GM12878 (cell line): ENCODE data around the gene FGFR4. TPM values are rescaled to one million over a fixed set of nuclear protein-coding genes. Genes with fewer than 3 reads are reported as not detected.
A peak's percentile ranks its signal among the peaks of the same experiment; 100 is the strongest.

Experiments used
- CREB1 ChIP-seq: IDR thresholded peaks from 2 replicates; pipeline ENCODE4 v1.6.1; 2012; ENCODE audit warnings: low read depth, mild to moderate bottlenecking, inconsistent platforms
- CREM ChIP-seq: IDR thresholded peaks from 2 replicates; pipeline ENCODE4 v1.6.1; 2014; ENCODE audit warnings: antibody characterized with exemption, low read depth
- DPF2 ChIP-seq: fragments of 450-650 bp; IDR thresholded peaks from 2 replicates; pipeline ENCODE4 v1.6.1; 2017; ENCODE audit warnings: mild to moderate bottlenecking
- GABPA ChIP-seq: IDR thresholded peaks from 2 replicates; pipeline ENCODE4 v1.6.1; 2014; ENCODE audit warnings: antibody characterized with exemption, low read depth, mild to moderate bottlenecking, inconsistent platforms
- MEF2A ChIP-seq: IDR thresholded peaks from 2 replicates; pipeline ENCODE4 v1.6.1; 2011; ENCODE audit warnings: low read depth, mild to moderate bottlenecking, low read length, moderate library complexity; ENCODE audit not compliant: insufficient read depth
- MTA2 ChIP-seq: fragments of 450-650 bp; IDR thresholded peaks from 2 replicates; pipeline ENCODE4 v1.6.1; 2016; ENCODE audit warnings: low read depth, mild to moderate bottlenecking, moderate library complexity
- MYC ChIP-seq: IDR thresholded peaks from 2 replicates; pipeline ENCODE4 v1.6.1; 2011; ENCODE audit warnings: mild to moderate bottlenecking, low read length, moderate library complexity, inconsistent platforms; ENCODE audit not compliant: insufficient read depth, insufficient replicate concordance, insufficient read length, severe bottlenecking
- NFYA ChIP-seq: IDR thresholded peaks from 2 replicates; pipeline ENCODE4 v1.6.1; 2011; ENCODE audit warnings: low read depth, mild to moderate bottlenecking, low read length, improper control_type of control experiment, borderline replicate concordance
- NFYB ChIP-seq: IDR thresholded peaks from 2 replicates; pipeline ENCODE4 v1.6.1; 2011; ENCODE audit warnings: low read depth, mild to moderate bottlenecking, low read length, improper control_type of control experiment, moderate library complexity; ENCODE audit not compliant: insufficient read depth
- POLR2A ChIP-seq: IDR thresholded peaks from 2 replicates; pipeline ENCODE4 v1.6.1; 2011; ENCODE audit warnings: low read depth, mild to moderate bottlenecking, low read length
- RBBP5 ChIP-seq: fragments of 200-600 bp; sonication (generic); conservative IDR thresholded peaks from 2 replicates; pipeline ENCODE4 v1.6.1; 2016
- TARDBP ChIP-seq: IDR thresholded peaks from 2 replicates; pipeline ENCODE4 v1.6.1; 2016; ENCODE audit warnings: borderline replicate concordance
- ZNF217 ChIP-seq: fragments of 450-650 bp; IDR thresholded peaks from 2 replicates; pipeline ENCODE4 v1.6.1; 2017; ENCODE audit warnings: antibody characterized with exemption, mild to moderate bottlenecking
- ZNF274 ChIP-seq: IDR thresholded peaks from one replicate; pipeline ENCODE4 v1.8.0; 2011; ENCODE audit not compliant: insufficient read length, insufficient read depth
- ZNF384 ChIP-seq: IDR thresholded peaks from 2 replicates; pipeline ENCODE4 v1.6.1; 2012; ENCODE audit warnings: low read depth, mild to moderate bottlenecking, low read length, improper control_type of control experiment, borderline replicate concordance
- ZZZ3 ChIP-seq: IDR thresholded peaks from 2 replicates; pipeline ENCODE4 v1.6.1; 2011; ENCODE audit warnings: low read depth; ENCODE audit not compliant: control insufficient read depth, insufficient read length
- polyA plus RNA-seq, 11 experiments: library from polyadenylated mRNA; depleted of rRNA in 4 of 11; unstranded in 6 of 11; stranded (reverse) in 5 of 11; fragments of >200 nt; fragmentation: Nextera tagmentation in 4 of 11; fragmentation: Illumina TruSeq in 1 of 11; extraction: Ambion mirVana in 4 of 11; extraction: Trizol in 1 of 11; gene quantifications; 1 replicate in 1 of 11; 2 replicates in 10 of 11; pipeline versions ENCODE4 v1.2.1 to v1.2.3, GENCODE V29; 2011 to 2016; ENCODE audit warnings: inconsistent platforms in 2 of 11, missing spikeins in 2 of 11, low read depth in 1 of 11
- total RNA-seq, 4 experiments: library from RNA; depleted of rRNA in 3 of 4; stranded (reverse); fragments of >200 nt in 3 of 4; fragmentation: Illumina TruSeq in 1 of 4; extraction: Trizol in 1 of 4; gene quantifications; 2 replicates each; pipeline versions ENCODE4 v1.2.1 to v1.2.3, GENCODE V29; 2013 to 2021
- TF ChIP-seq, protein P1 (sequence below): IDR thresholded peaks from 2 replicates; pipeline ENCODE4 v1.6.1; 2011; ENCODE audit warnings: low read depth, mild to moderate bottlenecking, low read length, moderate library complexity, borderline replicate concordance; ENCODE audit errors: extremely low read depth
- TF ChIP-seq, protein P2 (sequence below): fragments of 450-650 bp; conservative IDR thresholded peaks from 2 replicates; pipeline ENCODE4 v1.6.1; 2017; ENCODE audit warnings: mild to moderate bottlenecking, moderate library complexity
- TF ChIP-seq, protein P3 (sequence below): fragments of 450-650 bp; IDR thresholded peaks from 2 replicates; pipeline ENCODE4 v1.6.1; 2017; ENCODE audit warnings: mild to moderate bottlenecking
- TF ChIP-seq, protein P4 (sequence below): IDR thresholded peaks from 2 replicates; pipeline ENCODE4 v1.6.1; 2011; ENCODE audit warnings: borderline replicate concordance, low read depth, mild to moderate bottlenecking, moderate library complexity, low read length; ENCODE audit not compliant: insufficient read depth, poor library complexity, severe bottlenecking
- TF ChIP-seq, protein P5 (sequence below): fragments of 450-650 bp; formaldehyde crosslinking; IDR thresholded peaks from 2 replicates; pipeline ENCODE4 v1.4.0; 2020; ENCODE audit warnings: mild to moderate bottlenecking, moderate library complexity

Gene FGFR4
- total and polyA plus RNA-seq, 10 of the 15 experiments (the other 5 are each of a cell fraction or from before 2014, with no cell fraction given) = 0.17 to 0.77 (median 0.28) TPM; not detected in 5

DNA sequence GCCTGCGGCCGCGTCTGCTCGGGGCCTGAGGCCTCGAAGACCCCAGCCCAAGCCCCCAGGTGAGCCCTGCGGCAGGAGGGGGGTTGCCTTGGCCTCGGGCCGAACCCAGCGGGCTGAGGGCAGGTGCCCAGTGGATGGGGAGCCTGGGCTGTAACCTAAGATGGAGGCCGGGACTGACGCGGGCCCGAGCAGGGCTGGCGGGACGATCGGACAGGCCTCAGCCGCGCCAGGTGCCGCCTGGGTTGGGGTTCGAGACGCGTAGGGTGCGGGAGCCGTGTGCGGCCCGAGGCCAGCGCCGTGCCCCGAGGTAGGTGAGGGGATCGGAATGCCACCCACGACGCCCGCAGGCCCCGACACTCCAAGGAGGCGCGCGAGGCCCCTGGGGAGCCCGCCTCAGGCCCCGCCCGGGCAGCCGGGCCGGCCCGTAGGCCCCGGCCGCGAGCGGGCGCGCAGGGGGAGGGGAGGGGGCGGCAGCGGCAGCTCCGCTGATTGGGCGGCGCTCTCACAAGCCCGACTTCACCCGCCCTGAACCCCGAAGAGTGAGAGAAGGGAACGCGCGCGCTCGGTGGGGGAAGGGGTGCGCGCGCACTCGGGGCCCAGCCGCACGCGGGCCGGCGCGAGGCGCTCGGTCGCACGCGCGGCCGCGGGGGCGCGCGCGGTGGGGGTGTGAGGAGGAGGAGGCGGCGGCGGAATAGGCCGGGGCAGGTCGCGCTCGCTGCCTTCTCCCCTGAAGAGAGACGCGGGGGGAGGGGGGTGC, 46.6 kb downstream of the FGFR4 start, which contains the start of gene NSD1 (continued):
- TF ChIP-seq, protein P1, sequence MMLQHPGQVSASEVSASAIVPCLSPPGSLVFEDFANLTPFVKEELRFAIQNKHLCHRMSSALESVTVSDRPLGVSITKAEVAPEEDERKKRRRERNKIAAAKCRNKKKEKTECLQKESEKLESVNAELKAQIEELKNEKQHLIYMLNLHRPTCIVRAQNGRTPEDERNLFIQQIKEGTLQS = no peak
- peak; percentile 86 for TF ChIP-seq POLR2A
- no peak for TF ChIP-seq ZZZ3
- TF ChIP-seq, protein P2, sequence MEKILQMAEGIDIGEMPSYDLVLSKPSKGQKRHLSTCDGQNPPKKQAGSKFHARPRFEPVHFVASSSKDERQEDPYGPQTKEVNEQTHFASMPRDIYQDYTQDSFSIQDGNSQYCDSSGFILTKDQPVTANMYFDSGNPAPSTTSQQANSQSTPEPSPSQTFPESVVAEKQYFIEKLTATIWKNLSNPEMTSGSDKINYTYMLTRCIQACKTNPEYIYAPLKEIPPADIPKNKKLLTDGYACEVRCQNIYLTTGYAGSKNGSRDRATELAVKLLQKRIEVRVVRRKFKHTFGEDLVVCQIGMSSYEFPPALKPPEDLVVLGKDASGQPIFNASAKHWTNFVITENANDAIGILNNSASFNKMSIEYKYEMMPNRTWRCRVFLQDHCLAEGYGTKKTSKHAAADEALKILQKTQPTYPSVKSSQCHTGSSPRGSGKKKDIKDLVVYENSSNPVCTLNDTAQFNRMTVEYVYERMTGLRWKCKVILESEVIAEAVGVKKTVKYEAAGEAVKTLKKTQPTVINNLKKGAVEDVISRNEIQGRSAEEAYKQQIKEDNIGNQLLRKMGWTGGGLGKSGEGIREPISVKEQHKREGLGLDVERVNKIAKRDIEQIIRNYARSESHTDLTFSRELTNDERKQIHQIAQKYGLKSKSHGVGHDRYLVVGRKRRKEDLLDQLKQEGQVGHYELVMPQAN = no peak
- TF ChIP-seq ZNF217 = peak; percentile 57; the same call in 1 of the 2 replicates
- no peak for TF ChIP-seq MTA2
- TF ChIP-seq, protein P3, sequence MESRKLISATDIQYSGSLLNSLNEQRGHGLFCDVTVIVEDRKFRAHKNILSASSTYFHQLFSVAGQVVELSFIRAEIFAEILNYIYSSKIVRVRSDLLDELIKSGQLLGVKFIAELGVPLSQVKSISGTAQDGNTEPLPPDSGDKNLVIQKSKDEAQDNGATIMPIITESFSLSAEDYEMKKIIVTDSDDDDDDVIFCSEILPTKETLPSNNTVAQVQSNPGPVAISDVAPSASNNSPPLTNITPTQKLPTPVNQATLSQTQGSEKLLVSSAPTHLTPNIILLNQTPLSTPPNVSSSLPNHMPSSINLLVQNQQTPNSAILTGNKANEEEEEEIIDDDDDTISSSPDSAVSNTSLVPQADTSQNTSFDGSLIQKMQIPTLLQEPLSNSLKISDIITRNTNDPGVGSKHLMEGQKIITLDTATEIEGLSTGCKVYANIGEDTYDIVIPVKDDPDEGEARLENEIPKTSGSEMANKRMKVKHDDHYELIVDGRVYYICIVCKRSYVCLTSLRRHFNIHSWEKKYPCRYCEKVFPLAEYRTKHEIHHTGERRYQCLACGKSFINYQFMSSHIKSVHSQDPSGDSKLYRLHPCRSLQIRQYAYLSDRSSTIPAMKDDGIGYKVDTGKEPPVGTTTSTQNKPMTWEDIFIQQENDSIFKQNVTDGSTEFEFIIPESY = no peak
- TF ChIP-seq GABPA = no peak
- no peak for TF ChIP-seq MEF2A
- TF ChIP-seq, protein P4, sequence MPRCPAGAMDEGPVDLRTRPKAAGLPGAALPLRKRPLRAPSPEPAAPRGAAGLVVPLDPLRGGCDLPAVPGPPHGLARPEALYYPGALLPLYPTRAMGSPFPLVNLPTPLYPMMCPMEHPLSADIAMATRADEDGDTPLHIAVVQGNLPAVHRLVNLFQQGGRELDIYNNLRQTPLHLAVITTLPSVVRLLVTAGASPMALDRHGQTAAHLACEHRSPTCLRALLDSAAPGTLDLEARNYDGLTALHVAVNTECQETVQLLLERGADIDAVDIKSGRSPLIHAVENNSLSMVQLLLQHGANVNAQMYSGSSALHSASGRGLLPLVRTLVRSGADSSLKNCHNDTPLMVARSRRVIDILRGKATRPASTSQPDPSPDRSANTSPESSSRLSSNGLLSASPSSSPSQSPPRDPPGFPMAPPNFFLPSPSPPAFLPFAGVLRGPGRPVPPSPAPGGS = no peak
- 0 out of 2 replicates have a peak, but pooled peaks have one; percentile 7 for TF ChIP-seq CREM
- TF ChIP-seq NFYA = no peak
- 0 out of 2 replicates have a peak, but pooled peaks have one; percentile 12 for TF ChIP-seq TARDBP
- TF ChIP-seq ZNF384 = no peak
- no peak for TF ChIP-seq ZNF274
- TF ChIP-seq RBBP5 = no peak
- peak; percentile 95 for TF ChIP-seq DPF2
- peak; percentile 14 for TF ChIP-seq MYC
- TF ChIP-seq, protein P5, sequence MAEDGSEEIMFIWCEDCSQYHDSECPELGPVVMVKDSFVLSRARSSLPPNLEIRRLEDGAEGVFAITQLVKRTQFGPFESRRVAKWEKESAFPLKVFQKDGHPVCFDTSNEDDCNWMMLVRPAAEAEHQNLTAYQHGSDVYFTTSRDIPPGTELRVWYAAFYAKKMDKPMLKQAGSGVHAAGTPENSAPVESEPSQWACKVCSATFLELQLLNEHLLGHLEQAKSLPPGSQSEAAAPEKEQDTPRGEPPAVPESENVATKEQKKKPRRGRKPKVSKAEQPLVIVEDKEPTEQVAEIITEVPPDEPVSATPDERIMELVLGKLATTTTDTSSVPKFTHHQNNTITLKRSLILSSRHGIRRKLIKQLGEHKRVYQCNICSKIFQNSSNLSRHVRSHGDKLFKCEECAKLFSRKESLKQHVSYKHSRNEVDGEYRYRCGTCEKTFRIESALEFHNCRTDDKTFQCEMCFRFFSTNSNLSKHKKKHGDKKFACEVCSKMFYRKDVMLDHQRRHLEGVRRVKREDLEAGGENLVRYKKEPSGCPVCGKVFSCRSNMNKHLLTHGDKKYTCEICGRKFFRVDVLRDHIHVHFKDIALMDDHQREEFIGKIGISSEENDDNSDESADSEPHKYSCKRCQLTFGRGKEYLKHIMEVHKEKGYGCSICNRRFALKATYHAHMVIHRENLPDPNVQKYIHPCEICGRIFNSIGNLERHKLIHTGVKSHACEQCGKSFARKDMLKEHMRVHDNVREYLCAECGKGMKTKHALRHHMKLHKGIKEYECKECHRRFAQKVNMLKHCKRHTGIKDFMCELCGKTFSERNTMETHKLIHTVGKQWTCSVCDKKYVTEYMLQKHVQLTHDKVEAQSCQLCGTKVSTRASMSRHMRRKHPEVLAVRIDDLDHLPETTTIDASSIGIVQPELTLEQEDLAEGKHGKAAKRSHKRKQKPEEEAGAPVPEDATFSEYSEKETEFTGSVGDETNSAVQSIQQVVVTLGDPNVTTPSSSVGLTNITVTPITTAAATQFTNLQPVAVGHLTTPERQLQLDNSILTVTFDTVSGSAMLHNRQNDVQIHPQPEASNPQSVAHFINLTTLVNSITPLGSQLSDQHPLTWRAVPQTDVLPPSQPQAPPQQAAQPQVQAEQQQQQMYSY (CRISPR knock-in tag) = no peak
- TF ChIP-seq NFYB = peak; percentile 67; the same call in 1 of the 2 replicates
- TF ChIP-seq CREB1 = peak; percentile 42; the same call in 1 of the 2 replicates
